GM23338 (cell line): Measurements from ENCODE around the gene MMP27.

Experiments used
- EZH2 ChIP-seq: fragments of 200-600 bp; sonication (generic); IDR thresholded peaks from one replicate; pipeline ENCODE4 v1.8.0; 2017; ENCODE audit warnings: antibody characterized with exemption, mild to moderate bottlenecking, low read depth; ENCODE audit not compliant: unreplicated experiment
- REST ChIP-seq: IDR thresholded peaks from one replicate; pipeline ENCODE4 v1.6.1; 2018; ENCODE audit warnings: antibody characterized with exemption; ENCODE audit not compliant: unreplicated experiment
- TF ChIP-seq, protein P1 (sequence below), 2 experiments: fragments of 200-600 bp in 1 of 2; sonication (generic) in 1 of 2; conservative IDR thresholded peaks; 2 replicates each; pipeline versions ENCODE4 v1.5.1 to v1.6.1; 2016 to 2017; ENCODE audit warnings: antibody characterized with exemption in 2 of 2, low read depth in 2 of 2, mild to moderate bottlenecking in 2 of 2, moderate library complexity in 1 of 2

DNA sequence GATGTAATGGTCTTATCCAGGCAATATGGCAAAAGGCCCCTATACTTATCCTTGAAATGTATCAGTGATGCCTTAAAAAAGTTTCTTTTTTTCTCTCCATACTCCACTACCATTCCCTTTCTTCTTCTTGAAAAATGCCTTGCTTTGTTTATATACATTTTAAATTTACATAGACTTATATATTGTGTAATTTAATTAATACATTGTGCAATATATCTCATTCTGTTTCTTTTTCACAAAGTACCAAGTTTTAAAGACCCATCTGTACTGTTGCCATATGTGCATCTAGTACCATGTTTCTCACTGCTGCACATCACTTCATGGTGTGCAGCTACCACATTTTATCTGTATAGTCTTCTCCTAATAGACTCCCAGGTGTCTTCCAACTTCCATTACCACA is 11.7 kb upstream of the MMP27 start:
- TF ChIP-seq, protein P1, sequence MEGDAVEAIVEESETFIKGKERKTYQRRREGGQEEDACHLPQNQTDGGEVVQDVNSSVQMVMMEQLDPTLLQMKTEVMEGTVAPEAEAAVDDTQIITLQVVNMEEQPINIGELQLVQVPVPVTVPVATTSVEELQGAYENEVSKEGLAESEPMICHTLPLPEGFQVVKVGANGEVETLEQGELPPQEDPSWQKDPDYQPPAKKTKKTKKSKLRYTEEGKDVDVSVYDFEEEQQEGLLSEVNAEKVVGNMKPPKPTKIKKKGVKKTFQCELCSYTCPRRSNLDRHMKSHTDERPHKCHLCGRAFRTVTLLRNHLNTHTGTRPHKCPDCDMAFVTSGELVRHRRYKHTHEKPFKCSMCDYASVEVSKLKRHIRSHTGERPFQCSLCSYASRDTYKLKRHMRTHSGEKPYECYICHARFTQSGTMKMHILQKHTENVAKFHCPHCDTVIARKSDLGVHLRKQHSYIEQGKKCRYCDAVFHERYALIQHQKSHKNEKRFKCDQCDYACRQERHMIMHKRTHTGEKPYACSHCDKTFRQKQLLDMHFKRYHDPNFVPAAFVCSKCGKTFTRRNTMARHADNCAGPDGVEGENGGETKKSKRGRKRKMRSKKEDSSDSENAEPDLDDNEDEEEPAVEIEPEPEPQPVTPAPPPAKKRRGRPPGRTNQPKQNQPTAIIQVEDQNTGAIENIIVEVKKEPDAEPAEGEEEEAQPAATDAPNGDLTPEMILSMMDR (conservative IDR thresholded peaks at IDR 0.05; ENCODE audit: low read depth in 2 of 2): no peak
- no peak for TF ChIP-seq REST
- TF ChIP-seq EZH2: no peak
